Muscle of leg (tissue), 11 donors: ENCODE results near the gene TBC1D1. TPM values are rescaled to one million over a fixed set of nuclear protein-coding genes. Genes with fewer than 3 reads are reported as not detected.

Source experiments
- DNase-seq: peaks from one replicate; pipeline ENCODE4 v3.0.0; 2013
- H3K27ac ChIP-seq: one replicate; pipeline ENCODE4 v1.5.1; 2013; ENCODE audit warnings: mild to moderate bottlenecking, low read length, control low read depth
- H3K27me3 ChIP-seq: one replicate; pipeline ENCODE4 v1.6.1; 2013; ENCODE audit warnings: low read length; ENCODE audit not compliant: control insufficient read depth, insufficient read depth
- H3K36me3 ChIP-seq: one replicate; pipeline ENCODE4 v1.6.1; 2013; ENCODE audit warnings: low read length; ENCODE audit not compliant: control insufficient read depth, insufficient read depth
- H3K4me1 ChIP-seq: one replicate; pipeline ENCODE4 v1.6.1; 2013; ENCODE audit warnings: low read length; ENCODE audit not compliant: control insufficient read depth, insufficient read depth
- H3K4me3 ChIP-seq: one replicate; pipeline ENCODE4 v1.5.1; 2013; ENCODE audit warnings: low read length, control low read depth
- H3K9me3 ChIP-seq: replicated peaks from 2 replicates; pipeline ENCODE4 v1.6.1; 2013; ENCODE audit warnings: low read depth, low read length; ENCODE audit not compliant: control insufficient read depth
- WGBS: methylation state at CpG from one replicate; pipeline ENCODE4 v1.1.5; 2013; ENCODE audit warnings: missing lambda C conversion rate; ENCODE audit not compliant: insufficient coverage; 5-methylcytosine and 5-hydroxymethylcytosine counted together
- polyA plus RNA-seq, 8 donors: library from polyadenylated mRNA; unstranded; fragments of 120-200 nt; gene quantifications; one replicate each; pipeline versions ENCODE4 v1.2.1 to v1.2.3, GENCODE V29; 2013; ENCODE audit warnings: inconsistent platforms in 1 of 8, low replicate concordance in 1 of 8; ENCODE audit not compliant: insufficient read length in 8 of 8, insufficient read depth in 1 of 8
- total RNA-seq: library from RNA; stranded (reverse); fragments of 120-200 nt; gene quantifications from one replicate; pipeline ENCODE4 v1.2.4, GENCODE V29; 2013

Gene TBC1D1
- total and polyA plus RNA-seq, 9 donors, result 38.0 to 85.3 (median 55.3) TPM

DNA sequence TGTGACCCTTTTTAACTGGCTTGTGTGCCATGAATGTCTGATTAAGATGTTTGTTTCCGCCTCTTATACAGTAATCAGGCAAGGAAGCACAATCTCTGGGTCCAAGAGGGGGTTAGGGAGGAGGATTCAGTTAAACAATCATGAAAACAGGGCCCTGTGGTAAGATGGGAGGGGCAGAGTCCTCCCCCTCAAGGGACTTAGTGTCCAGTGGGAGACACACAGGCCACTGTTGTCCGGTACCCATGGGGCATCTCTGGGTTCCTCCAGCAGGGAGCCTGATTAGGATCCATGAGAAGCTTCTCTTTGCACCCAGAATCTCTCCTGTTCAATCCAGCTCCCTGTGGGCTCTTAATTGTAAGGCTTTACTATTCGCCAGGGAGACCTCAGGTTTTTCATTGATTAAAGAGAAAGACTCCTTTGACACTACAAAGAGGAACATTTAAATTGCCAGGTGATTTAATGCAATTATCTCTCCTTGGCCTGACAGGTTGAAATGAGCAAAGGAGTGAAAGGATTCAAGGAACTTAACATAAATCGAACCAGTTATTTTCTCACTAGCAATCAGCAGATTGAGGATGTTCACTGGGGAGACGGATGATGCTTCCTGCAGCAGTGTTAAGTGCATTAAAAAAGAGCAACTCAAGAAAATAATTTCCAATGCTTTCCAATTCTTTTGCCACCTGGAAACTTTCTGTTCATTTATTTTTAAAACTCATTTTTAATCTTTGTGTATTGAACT is 294.7 kb downstream of the TBC1D1 start:
- no peak for DNase-seq
- Histone ChIP-seq H3K9me3 (no peaks in the 10 kb centered on the region), H3K27me3 (no peaks in the 10 kb centered on the region), H3K36me3 (no peaks in the 10 kb centered on the region), H3K4me3 (no peak overlapping the region), H3K4me1 (peaks cover 21% of the 10 kb centered on the region), H3K27ac (no peak overlapping the region)
- 0% methylated on average over 1 of the region's 5 CpGs for WGBS

DNA sequence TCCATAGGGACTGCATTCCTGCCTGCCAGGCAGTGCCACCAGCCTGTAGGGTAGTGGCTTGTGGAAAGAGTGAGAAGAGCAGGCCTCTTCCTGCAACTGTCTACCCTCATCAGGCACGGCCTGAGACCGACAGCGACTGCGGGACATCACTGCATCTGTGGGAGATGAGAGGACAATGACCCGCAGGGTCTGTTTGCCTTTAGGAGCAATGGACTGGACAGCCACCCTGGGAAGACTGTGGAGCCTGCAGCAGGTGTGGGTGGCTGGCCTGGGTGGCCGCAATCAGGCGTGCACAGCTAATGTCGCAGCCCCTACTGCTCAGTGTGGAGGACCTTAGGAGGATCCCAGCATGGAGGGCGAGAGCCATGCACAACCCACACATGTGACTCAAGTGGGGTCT is 297.3 kb downstream of the TBC1D1 start:
- Histone ChIP-seq H3K4me3 (no peak overlapping the region), H3K4me1 (peaks cover 33% of the 10 kb centered on the region), H3K27me3 (peaks cover 3% of the 10 kb centered on the region), H3K9me3 (no peaks in the 10 kb centered on the region), H3K36me3 (no peaks in the 10 kb centered on the region), H3K27ac (no peak overlapping the region)
- 96% methylated on average over 9 of the region's 9 CpGs for WGBS
- DNase-seq, result no peak

DNA sequence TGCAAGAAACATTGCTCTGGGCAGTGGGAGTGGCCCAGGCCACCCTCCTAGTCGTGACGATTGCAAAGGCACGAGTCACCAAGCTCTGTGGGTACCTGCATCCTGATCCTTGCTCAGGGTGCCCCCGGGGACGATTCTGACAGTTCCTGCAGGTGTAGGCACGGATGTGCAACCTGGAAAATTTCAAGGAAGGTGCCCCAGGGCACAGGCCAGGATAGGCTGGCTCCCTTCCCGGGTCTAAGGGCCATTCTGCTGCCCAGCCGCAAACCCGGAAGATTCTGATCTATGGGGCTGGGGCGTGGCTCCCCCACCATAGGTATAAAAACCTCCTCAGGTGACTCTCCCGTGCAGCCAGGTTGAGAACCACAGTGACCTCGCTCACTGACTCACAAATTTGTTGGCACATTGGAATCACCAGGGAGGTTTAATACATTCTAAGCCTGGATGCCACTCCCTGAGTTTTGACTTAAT is 297.8 kb downstream of the TBC1D1 start:
- Histone ChIP-seq H3K36me3 (no peaks in the 10 kb centered on the region), H3K4me1 (peaks cover 33% of the 10 kb centered on the region), H3K9me3 (no peaks in the 10 kb centered on the region), H3K27ac (no peak overlapping the region), H3K4me3 (no peak overlapping the region), H3K27me3 (peaks cover 3% of the 10 kb centered on the region)
- no peak for DNase-seq
- 81% methylated on average over 10 of the region's 12 CpGs for WGBS

Other genes starting within 250 kb of the TBC1D1 start
- 44.7 TPM for gene RELL1, start 204.7 kb upstream of the TBC1D1 start, total RNA-seq
- 10 to 100 TPM in 7 of 8 donors, 1 to 10 TPM in 1; 9.7 to 18.7 (median 13.2) TPM for gene RELL1, start 204.7 kb upstream of the TBC1D1 start, polyA plus RNA-seq
- gene PGM2, start 64.4 kb upstream of the TBC1D1 start, total RNA-seq, result 10.3 TPM
- gene PGM2, start 64.4 kb upstream of the TBC1D1 start, polyA plus RNA-seq, result 10 to 100 TPM in 7 of 8 donors, 1 to 10 TPM in 1; 8.5 to 16.6 (median 11.3) TPM
- 0.09 TPM for gene PTTG2, start 69.3 kb downstream of the TBC1D1 start, total RNA-seq
- gene PTTG2, start 69.3 kb downstream of the TBC1D1 start, polyA plus RNA-seq, result under 1 TPM in 1 of 8 donors, not detected in 7; 0.19 TPM